HG03135 (cell line): ENCODE results near the gene MYLK.
"Not testable (repeated sequence)": the region's sequence is repeated elsewhere in the genome, so short reads cannot be mapped to it uniquely, and the experiment has no call there.

Experiments used
- ATAC-seq: cut with Tn5 transposase; IDR thresholded peaks from one replicate; pipeline ENCODE4 v1.9.1; 2021; ENCODE audit warnings: mild to moderate bottlenecking, moderate library complexity; ENCODE audit not compliant: unreplicated experiment

MYLK gene

GRCh38 chr3:123634149-123635051, 249.7 kb downstream of the MYLK start:
- no peak for ATAC-seq

GRCh38 chr3:123633530-123633929, 250.6 kb downstream of the MYLK start:
- ATAC-seq = no peak

- no peak for ATAC-seq
Measured at GRCh38 chr3:123632161-123632655, 251.9 kb downstream of the MYLK start.

- ATAC-seq = no peak
Measured at GRCh38 chr3:123629747-123630047, 254.4 kb downstream of the MYLK start.

- ATAC-seq = no peak
Measured at GRCh38 chr3:123628996-123629746, 255.0 kb downstream of the MYLK start.

- ATAC-seq = no peak
Measured at GRCh38 chr3:123627673-123628670, 256.2 kb downstream of the MYLK start.

GRCh38 chr3:123626881-123627280, 257.3 kb downstream of the MYLK start:
- ATAC-seq = no peak

- no peak for ATAC-seq
Measured at GRCh38 chr3:123624302-123624701, 259.8 kb downstream of the MYLK start.

GRCh38 chr3:123623346-123623880, 260.7 kb downstream of the MYLK start:
- no peak for ATAC-seq

GRCh38 chr3:123622766-123623165, 261.4 kb downstream of the MYLK start:
- ATAC-seq = no peak

- no peak for ATAC-seq
Measured at GRCh38 chr3:123621850-123622189, 262.3 kb downstream of the MYLK start.

GRCh38 chr3:123621186-123621849, 262.8 kb downstream of the MYLK start:
- ATAC-seq = no peak

- ATAC-seq = no peak
Measured at GRCh38 chr3:123620343-123620742, 263.8 kb downstream of the MYLK start.

- ATAC-seq = no peak
Measured at GRCh38 chr3:123618768-123619484, 265.2 kb downstream of the MYLK start.

GRCh38 chr3:123618076-123618708, 265.9 kb downstream of the MYLK start:
- ATAC-seq = no peak

GRCh38 chr3:123616593-123616992, 267.5 kb downstream of the MYLK start:
- no peak for ATAC-seq

GRCh38 chr3:123613543-123613942, 270.6 kb downstream of the MYLK start:
- ATAC-seq = no peak

GRCh38 chr3:123611674-123612073, 272.5 kb downstream of the MYLK start:
- not testable (repeated sequence) for ATAC-seq

- ATAC-seq = no peak
Measured at GRCh38 chr3:123611082-123611481, 273.1 kb downstream of the MYLK start.
